Measurements from ENCODE around the gene CDK18. TPM values are rescaled to one million over a fixed set of nuclear protein-coding genes. Genes with fewer than 3 reads are reported as not detected.

Gene CDK18
- total and polyA plus RNA-seq, 2 experiments from 2014 or later, result not detected

- Histone ChIP-seq H3K36me3 (ENCODE audit: low read depth) (no peaks in the 10 kb centered on the region), H3K27me3 (replicated peaks; ENCODE audit: insufficient read depth) (peaks cover 14% of the 10 kb centered on the region), H3K4me3 (no peak overlapping the region), H3K4me2 (ENCODE audit: unreplicated experiment) (no peak overlapping the region), H3K27ac (no peak overlapping the region), H3K4me1 (ENCODE audit: insufficient read depth) (no peaks in the 10 kb centered on the region), H3F3A (ENCODE audit: insufficient read depth) (no peaks in the 10 kb centered on the region), H3K9me3 (ENCODE audit: low read depth) (no peaks in the 10 kb centered on the region), H2AFZ (no peak overlapping the region), H4K20me1 (ENCODE audit: insufficient read depth) (no peaks in the 10 kb centered on the region), H3K9ac (no peak overlapping the region), H3K9me2 (ENCODE audit: insufficient read depth) (no peaks in the 10 kb centered on the region), H3K79me2 (ENCODE audit: insufficient read depth) (no peaks in the 10 kb centered on the region)
- DNase-seq, result no peak
- TF ChIP-seq EZH2phosphoT487 (IDR thresholded peaks at IDR 0.05; ENCODE audit: insufficient read depth, low read depth) (no peak), EZH2 (IDR thresholded peaks at IDR 0.05; ENCODE audit: insufficient read depth, poor library complexity, severe bottlenecking) (no peak)
- in situ Hi-C loops (cut with MboI), result no loop called here
- 25 to 33% methylated on average over 4 of the region's 4 CpGs for whole genome bisulfite sequencing, 2 experiments (ENCODE audit: low coverage in 1 of 2, low lambda C conversion rate in 2 of 2, missing lambda C conversion rate in 2 of 2)
Observed at GRCh38 chr1:205516362-205516761, 11.9 kb downstream of the CDK18 start.

GRCh38 chr1:205517288-205517687 is 12.8 kb downstream of the CDK18 start:
- no peaks in the 10 kb centered on the region for H3K4me1 ChIP-seq (ENCODE audit: insufficient read depth)
- no peak overlapping the region for H3K9ac ChIP-seq
- TF ChIP-seq EZH2phosphoT487 (IDR thresholded peaks at IDR 0.05; ENCODE audit: insufficient read depth, low read depth), result no peak
- TF ChIP-seq EZH2 (IDR thresholded peaks at IDR 0.05; ENCODE audit: insufficient read depth, poor library complexity, severe bottlenecking), result no peak
- no peaks in the 10 kb centered on the region for H3K9me2 ChIP-seq (ENCODE audit: insufficient read depth)
- in situ Hi-C loops (cut with MboI), result no loop called here
- WGBS, 2 experiments (ENCODE audit: low coverage in 1 of 2, low lambda C conversion rate in 2 of 2, missing lambda C conversion rate in 2 of 2), result 65 to 66% methylated on average over 3 of the region's 3 CpGs
- H3F3A ChIP-seq (ENCODE audit: insufficient read depth), result no peaks in the 10 kb centered on the region
- no peak overlapping the region for H2AFZ ChIP-seq
- DNase-seq, result no peak
- H3K27ac ChIP-seq, result no peak overlapping the region
- H3K36me3 ChIP-seq (ENCODE audit: low read depth), result no peaks in the 10 kb centered on the region
- no peaks in the 10 kb centered on the region for H4K20me1 ChIP-seq (ENCODE audit: insufficient read depth)
- H3K4me3 ChIP-seq, result no peak overlapping the region
- no peaks in the 10 kb centered on the region for H3K79me2 ChIP-seq (ENCODE audit: insufficient read depth)
- H3K9me3 ChIP-seq (ENCODE audit: low read depth), result no peaks in the 10 kb centered on the region
- H3K27me3 ChIP-seq (replicated peaks; ENCODE audit: insufficient read depth), result peaks cover 14% of the 10 kb centered on the region
- no peak overlapping the region for H3K4me2 ChIP-seq (ENCODE audit: unreplicated experiment)

- TF ChIP-seq EZH2 (IDR thresholded peaks at IDR 0.05; ENCODE audit: insufficient read depth, poor library complexity, severe bottlenecking), result no peak
- TF ChIP-seq EZH2phosphoT487 (IDR thresholded peaks at IDR 0.05; ENCODE audit: insufficient read depth, low read depth), result no peak
- Histone ChIP-seq H3K4me2 (ENCODE audit: unreplicated experiment) (no peak overlapping the region), H3K9me2 (ENCODE audit: insufficient read depth) (no peaks in the 10 kb centered on the region), H2AFZ (no peak overlapping the region), H3K79me2 (ENCODE audit: insufficient read depth) (no peaks in the 10 kb centered on the region), H3F3A (ENCODE audit: insufficient read depth) (no peaks in the 10 kb centered on the region), H3K9me3 (ENCODE audit: low read depth) (no peaks in the 10 kb centered on the region), H3K4me1 (ENCODE audit: insufficient read depth) (no peaks in the 10 kb centered on the region), H3K27ac (no peak overlapping the region), H4K20me1 (ENCODE audit: insufficient read depth) (no peaks in the 10 kb centered on the region), H3K36me3 (ENCODE audit: low read depth) (no peaks in the 10 kb centered on the region), H3K4me3 (no peak overlapping the region), H3K27me3 (replicated peaks; ENCODE audit: insufficient read depth) (peaks cover 14% of the 10 kb centered on the region), H3K9ac (no peak overlapping the region)
- WGBS, 2 experiments (ENCODE audit: low coverage in 1 of 2, low lambda C conversion rate in 2 of 2, missing lambda C conversion rate in 2 of 2), result 35 to 47% methylated on average over 3 to 5 of the region's 5 CpGs
- in situ Hi-C loops (cut with MboI), result no loop called here
- no peak for DNase-seq
Observed at GRCh38 chr1:205517763-205518162, 13.3 kb downstream of the CDK18 start.

GRCh38 chr1:205518661-205519540 is 14.4 kb downstream of the CDK18 start:
- peaks cover 14% of the 10 kb centered on the region for H3K27me3 ChIP-seq (replicated peaks; ENCODE audit: insufficient read depth)
- H3K36me3 ChIP-seq (ENCODE audit: low read depth), result no peaks in the 10 kb centered on the region
- H3K4me1 ChIP-seq (ENCODE audit: insufficient read depth), result no peaks in the 10 kb centered on the region
- H3K27ac ChIP-seq, result no peak overlapping the region
- 38 to 40% methylated on average over 8 of the region's 8 CpGs for WGBS, 2 experiments (ENCODE audit: low coverage in 1 of 2, low lambda C conversion rate in 2 of 2, missing lambda C conversion rate in 2 of 2)
- no peak for DNase-seq
- no peaks in the 10 kb centered on the region for H4K20me1 ChIP-seq (ENCODE audit: insufficient read depth)
- no peak overlapping the region for H3K4me3 ChIP-seq
- no peak overlapping the region for H3K4me2 ChIP-seq (ENCODE audit: unreplicated experiment)
- TF ChIP-seq EZH2 (IDR thresholded peaks at IDR 0.05; ENCODE audit: insufficient read depth, poor library complexity, severe bottlenecking), result no peak
- TF ChIP-seq EZH2phosphoT487 (IDR thresholded peaks at IDR 0.05; ENCODE audit: insufficient read depth, low read depth), result no peak
- in situ Hi-C loops (cut with MboI), result no loop called here
- H3K9me3 ChIP-seq (ENCODE audit: low read depth), result no peaks in the 10 kb centered on the region
- H3K9ac ChIP-seq, result no peak overlapping the region
- H3K79me2 ChIP-seq (ENCODE audit: insufficient read depth), result no peaks in the 10 kb centered on the region
- no peaks in the 10 kb centered on the region for H3F3A ChIP-seq (ENCODE audit: insufficient read depth)
- no peak overlapping the region for H2AFZ ChIP-seq
- H3K9me2 ChIP-seq (ENCODE audit: insufficient read depth), result no peaks in the 10 kb centered on the region

Measured in GM23248 (cell line).